Omental fat pad (tissue), 4 donors: ENCODE measurements around the gene NUCB1. TPM values are rescaled to one million over a fixed set of nuclear protein-coding genes. Genes with fewer than 3 reads are reported as not detected.
A peak's percentile ranks its signal among the peaks of the same experiment; 100 is the strongest.
"Not testable (repeated sequence)": the region's sequence is repeated elsewhere in the genome, so short reads cannot be mapped to it uniquely, and the experiment has no call there.

ENCODE experiments used
- ATAC-seq: fragments of 150-250 bp; one replicate; pipeline ENCODE4 v1.9.1; 2016; ENCODE audit warnings: mild to moderate bottlenecking, moderate library complexity; ENCODE audit not compliant: low FRiP score
- DNase-seq: peaks from one replicate; pipeline ENCODE4 v3.0.0-alpha.2; 2019; ENCODE audit warnings: low spot score
- CTCF ChIP-seq, 3 donors: fragments of 450-650 bp; IDR thresholded peaks; one replicate each; pipeline ENCODE4 v1.5.1; 2016 to 2017; ENCODE audit warnings: antibody characterized with exemption in 3 of 3, mild to moderate bottlenecking in 3 of 3, moderate library complexity in 2 of 3
- total RNA-seq, 4 donors: library from RNA; depleted of rRNA; stranded (reverse); fragments of >200 nt; gene quantifications; one replicate each; pipeline ENCODE4 v1.1.0, GENCODE V29; 2016

The NUCB1 gene
- total RNA-seq, 4 donors from 2014 or later = 197 to 280 (median 253) TPM

DNA sequence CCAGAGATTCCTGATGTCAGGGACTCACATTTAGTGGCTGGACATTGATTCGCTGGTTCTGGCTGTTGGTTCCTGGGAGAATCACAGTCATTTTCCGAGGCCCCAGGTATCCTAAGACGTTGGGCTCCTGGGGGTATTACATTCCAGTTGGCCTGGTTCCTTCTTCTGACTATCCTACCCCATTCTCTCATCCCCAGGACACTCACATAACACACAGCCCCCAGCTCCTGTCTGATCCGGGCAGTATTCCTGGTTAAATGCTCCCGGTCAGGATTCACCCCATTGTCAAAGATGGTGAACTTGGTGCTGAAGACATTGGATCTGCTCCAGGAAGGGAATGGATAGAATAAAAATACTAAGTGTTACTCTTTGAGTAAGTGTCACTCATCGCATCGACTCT, 16.4 kb upstream of the NUCB1 start:
- no peak for TF ChIP-seq CTCF (IDR thresholded peaks at IDR 0.05)
- no peak for ATAC-seq
- no peak for DNase-seq

GRCh38 chr19:48887861-48888612, 12.1 kb upstream of the NUCB1 start:
- DNase-seq (no peak), ATAC-seq (no peak)
- TF ChIP-seq CTCF (IDR thresholded peaks at IDR 0.05) = no peak

- ATAC-seq, DNase-seq: not testable (repeated sequence)
Observed at GRCh38 chr19:48889496-48889895, 10.6 kb upstream of the NUCB1 start.

GRCh38 chr19:48890551-48890950, 9.6 kb upstream of the NUCB1 start:
- no peak for TF ChIP-seq CTCF (IDR thresholded peaks at IDR 0.05)
- ATAC-seq (no peak), DNase-seq (no peak)

DNA sequence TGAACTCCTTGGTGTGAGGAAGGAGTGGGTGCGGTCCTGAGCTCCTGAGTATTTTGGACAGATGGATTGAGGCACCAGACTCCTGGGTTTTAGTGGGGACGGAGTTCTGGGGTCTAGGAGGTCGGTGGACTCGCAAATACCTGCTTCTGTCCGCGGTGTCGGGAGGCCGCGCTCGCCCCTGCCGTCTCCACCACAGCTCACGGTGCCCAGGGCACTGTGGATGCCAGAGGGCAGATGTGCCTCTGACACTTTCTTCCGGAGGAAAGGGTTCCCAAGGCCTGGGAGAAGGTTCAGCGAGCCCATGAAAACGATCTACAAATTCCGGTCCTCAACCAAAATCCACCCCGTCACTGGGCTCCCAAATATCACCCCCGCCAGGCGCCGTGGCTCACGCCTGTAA, 4.9 kb upstream of the NUCB1 start:
- ATAC-seq (no peak), DNase-seq (no peak)
- no peak for TF ChIP-seq CTCF (IDR thresholded peaks at IDR 0.05)

DNA sequence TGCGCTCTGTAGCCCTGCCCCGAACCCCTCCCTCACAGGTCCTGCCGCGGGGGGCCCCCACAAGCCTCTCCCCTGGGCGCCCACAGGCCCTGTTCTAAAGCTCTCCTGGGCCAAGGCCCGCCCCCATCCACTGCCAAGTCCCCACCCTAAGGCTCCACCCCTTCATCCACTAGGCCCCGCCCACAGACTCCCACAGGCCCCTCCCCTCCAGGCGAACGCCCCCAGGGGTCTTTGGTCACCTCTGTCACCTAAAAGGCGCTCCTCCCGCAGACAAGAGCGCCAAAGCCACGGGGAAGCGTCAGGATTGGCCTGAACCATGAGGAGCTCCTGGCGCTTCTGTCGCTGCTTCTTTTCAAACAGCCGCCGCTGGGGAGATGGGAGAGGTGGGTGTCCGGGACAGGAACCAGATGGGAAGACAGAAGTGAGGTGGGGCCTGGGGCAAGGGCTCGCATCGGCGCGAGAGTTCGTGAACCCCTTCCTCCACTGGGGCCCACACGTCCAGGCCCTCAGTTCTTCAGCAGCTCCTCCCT, 3.9 kb upstream of the NUCB1 start:
- DNase-seq (no peak), ATAC-seq (peak; percentile 46)
- TF ChIP-seq CTCF (IDR thresholded peaks at IDR 0.05) = no peak

GRCh38 chr19:48897181-48897580, 2.9 kb upstream of the NUCB1 start:
- no peak for TF ChIP-seq CTCF (IDR thresholded peaks at IDR 0.05)
- no peak for DNase-seq
- ATAC-seq = no peak

DNA sequence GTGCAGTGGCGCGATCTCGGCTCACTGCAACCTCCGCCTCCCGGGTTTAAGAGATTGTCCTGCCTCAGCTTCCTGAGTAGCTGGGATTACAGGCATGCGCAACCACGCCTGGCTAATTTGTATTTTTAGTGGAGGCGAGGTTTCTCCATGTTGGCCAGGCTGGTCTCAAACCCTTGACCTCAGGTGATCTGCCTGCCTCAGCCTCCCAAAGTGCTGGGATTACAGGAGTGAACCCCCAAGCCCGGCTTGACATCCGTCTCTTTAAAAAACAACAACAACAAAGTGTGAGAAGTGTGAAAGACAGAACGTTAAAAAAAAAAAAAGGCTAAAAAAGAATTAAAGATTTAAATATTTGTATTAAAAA, 744 bp upstream of the NUCB1 start:
- not testable (repeated sequence) for DNase-seq

More for the DNA sequence above, 744 bp upstream of the NUCB1 start:
- not testable (repeated sequence) for ATAC-seq
